Neural cell (in vitro differentiated cells): Measurements from ENCODE around the gene GLIS2. TPM values are rescaled to one million over a fixed set of nuclear protein-coding genes. Genes with fewer than 3 reads are reported as not detected.

Experiments used
- H2AFZ ChIP-seq: fragments of 200-600, 300-800 bp; sonication (generic), shearing (Covaris generic); 2 replicates; pipeline ENCODE4 v1.6.0; 2014; ENCODE audit warnings: low read depth, mild to moderate bottlenecking, antibody characterized with exemption, low read length, moderate library complexity
- H3F3A ChIP-seq: fragments of 200-600 bp; shearing (Covaris generic); 2 replicates; pipeline ENCODE4 v1.6.1; 2016; ENCODE audit warnings: mild to moderate bottlenecking, moderate library complexity, mixed read lengths, antibody characterized with exemption, low read length; ENCODE audit not compliant: insufficient read depth, poor library complexity, severe bottlenecking
- H3K27ac ChIP-seq: fragments of 200-600, 300-800 bp; sonication (generic), shearing (Covaris generic); 2 replicates; pipeline ENCODE4 v1.5.1; 2014; ENCODE audit warnings: mild to moderate bottlenecking, low read length, moderate library complexity
- H3K27me3 ChIP-seq: fragments of 300-800, 200-600 bp; sonication (generic), shearing (Covaris generic); 2 replicates; pipeline ENCODE4 v1.6.0; 2014; ENCODE audit warnings: mild to moderate bottlenecking, low read depth, low read length, moderate library complexity; ENCODE audit not compliant: insufficient read depth
- H3K36me3 ChIP-seq: fragments of 300-800, 200-600 bp; sonication (generic), shearing (Covaris generic); 2 replicates; pipeline ENCODE4 v1.5.1; 2014; ENCODE audit warnings: mild to moderate bottlenecking, antibody characterized with exemption, low read length, moderate library complexity; ENCODE audit not compliant: insufficient read depth
- H3K4me2 ChIP-seq: fragments of 300-800, 200-600 bp; sonication (generic), shearing (Covaris generic); 2 replicates; pipeline ENCODE4 v1.6.0; 2014; ENCODE audit warnings: mild to moderate bottlenecking, low read length
- H3K4me3 ChIP-seq: fragments of 300-800, 200-600 bp; sonication (generic), shearing (Covaris generic); 2 replicates; pipeline ENCODE4 v1.5.1; 2014; ENCODE audit warnings: mild to moderate bottlenecking, low read length, moderate library complexity
- H3K79me2 ChIP-seq: fragments of 200-600 bp; shearing (Covaris generic); replicated peaks from 2 replicates; pipeline ENCODE4 v1.6.0; 2014; ENCODE audit warnings: mild to moderate bottlenecking, low read length, moderate library complexity; ENCODE audit not compliant: insufficient read depth
- H3K9ac ChIP-seq: fragments of 300-800, 200-600 bp; sonication (generic), shearing (Covaris generic); 2 replicates; pipeline ENCODE4 v1.6.1; 2016; ENCODE audit warnings: mild to moderate bottlenecking, low read length, mixed read lengths
- H3K9me2 ChIP-seq: fragments of 200-600 bp; shearing (Covaris generic); 2 replicates; pipeline ENCODE4 v1.6.1; 2016; ENCODE audit warnings: mild to moderate bottlenecking, low read length, mixed read lengths; ENCODE audit not compliant: insufficient read depth
- H3K9me3 ChIP-seq: fragments of 200-600, 300-800 bp; sonication (generic), shearing (Covaris generic); 2 replicates; pipeline ENCODE4 v1.6.1; 2016; ENCODE audit warnings: mild to moderate bottlenecking, mixed run types, low read length, moderate library complexity, mixed read lengths
- H4K20me1 ChIP-seq: fragments of 200-600 bp; shearing (Covaris generic); 2 replicates; pipeline ENCODE4 v1.6.1; 2016; ENCODE audit warnings: mild to moderate bottlenecking, mixed run types; ENCODE audit not compliant: insufficient read depth
- CTCF ChIP-seq: fragments of 450-650 bp; IDR thresholded peaks from 2 replicates; pipeline ENCODE4 v1.5.1; 2014; ENCODE audit warnings: antibody characterized with exemption, mild to moderate bottlenecking, moderate library complexity; ENCODE audit not compliant: poor library complexity, severe bottlenecking
- EP300 ChIP-seq: fragments of 450-650 bp; conservative IDR thresholded peaks from 2 replicates; pipeline ENCODE4 v1.6.1; 2014; ENCODE audit warnings: antibody characterized with exemption, mild to moderate bottlenecking, moderate library complexity; ENCODE audit not compliant: poor library complexity, severe bottlenecking
- EZH2 ChIP-seq: fragments of 200-600, 300-800 bp; shearing (Covaris generic), sonication (generic); IDR thresholded peaks from 2 replicates; pipeline ENCODE4 v1.6.1; 2014; ENCODE audit warnings: antibody characterized with exemption, low read length, borderline replicate concordance, mild to moderate bottlenecking; ENCODE audit not compliant: insufficient read depth, poor library complexity, severe bottlenecking
- MXI1 ChIP-seq: fragments of 450-650 bp; conservative IDR thresholded peaks from 2 replicates; pipeline ENCODE4 v1.6.1; 2014; ENCODE audit warnings: antibody characterized with exemption, mild to moderate bottlenecking; ENCODE audit not compliant: poor library complexity, severe bottlenecking
- POLR2AphosphoS5 ChIP-seq: IDR thresholded peaks from 2 replicates; pipeline ENCODE4 v1.6.1; 2012
- RAD21 ChIP-seq: fragments of 450-650 bp; conservative IDR thresholded peaks from 2 replicates; pipeline ENCODE4 v1.6.1; 2014; ENCODE audit warnings: antibody characterized with exemption, mild to moderate bottlenecking, moderate library complexity
- REST ChIP-seq: IDR thresholded peaks from 2 replicates; pipeline ENCODE4 v1.6.1; 2012; ENCODE audit warnings: borderline replicate concordance
- SMC3 ChIP-seq: fragments of 450-650 bp; conservative IDR thresholded peaks from 2 replicates; pipeline ENCODE4 v1.6.1; 2014; ENCODE audit warnings: antibody characterized with exemption, mild to moderate bottlenecking, moderate library complexity; ENCODE audit not compliant: poor library complexity
- TAF1 ChIP-seq: IDR thresholded peaks from 2 replicates; pipeline ENCODE4 v1.6.1; 2012; ENCODE audit warnings: low read depth
- polyA plus RNA-seq: library from polyadenylated mRNA; depleted of rRNA; stranded (reverse); fragments of >200 nt; gene quantifications from 2 replicates; pipeline ENCODE4 v1.2.3, GENCODE V29; 2014

The GLIS2 gene
- polyA plus RNA-seq, 1 donor from 2014 or later = 2.6 TPM

- TF ChIP-seq RAD21 (no peak), TAF1 (no peak), REST (no peak), CTCF (no peak), EZH2 (no peak), EP300 (no peak), POLR2AphosphoS5 (no peak), SMC3 (no peak), MXI1 (no peak)
- Histone ChIP-seq H3K4me2 (no peak overlapping the region), H3K36me3 (no peaks in the 10 kb centered on the region), H3K9ac (no peak overlapping the region), H4K20me1 (no peaks in the 10 kb centered on the region), H3K79me2 (no peaks in the 10 kb centered on the region), H3K9me3 (no peaks in the 10 kb centered on the region), H2AFZ (no peak overlapping the region), H3K9me2 (no peaks in the 10 kb centered on the region), H3K4me3 (no peak overlapping the region), H3K27me3 (no peaks in the 10 kb centered on the region), H3K27ac (no peak overlapping the region), H3F3A (no peaks in the 10 kb centered on the region)
These were observed 62.3 kb downstream of the GLIS2 start for GRCh38 chr16:4378161-4378666.

GRCh38 chr16:4378999-4379690 is 63.3 kb downstream of the GLIS2 start:
- Histone ChIP-seq H3K36me3 (no peaks in the 10 kb centered on the region), H2AFZ (no peak overlapping the region), H3K27ac (no peak overlapping the region), H3K9me3 (no peaks in the 10 kb centered on the region), H3K4me2 (no peak overlapping the region), H3K4me3 (no peak overlapping the region), H3K27me3 (no peaks in the 10 kb centered on the region), H3K79me2 (no peaks in the 10 kb centered on the region), H3F3A (no peaks in the 10 kb centered on the region), H3K9ac (no peak overlapping the region), H4K20me1 (no peaks in the 10 kb centered on the region), H3K9me2 (no peaks in the 10 kb centered on the region)
- TF ChIP-seq TAF1 (no peak), EP300 (no peak), REST (no peak), SMC3 (no peak), RAD21 (no peak), POLR2AphosphoS5 (no peak), CTCF (no peak), EZH2 (no peak), MXI1 (no peak)
